Smooth muscle cell (in vitro differentiated cells): Measurements from ENCODE around the gene POLA1. TPM values are rescaled to one million over a fixed set of nuclear protein-coding genes. Genes with fewer than 3 reads are reported as not detected.
A peak's percentile ranks its signal among the peaks of the same experiment; 100 is the strongest.

Experiments
- DNase-seq: peaks from one replicate; lab custom pipeline; 2025; ENCODE audit not compliant: unreplicated experiment; lab: John Stamatoyannopoulos, UW
- H2AFZ ChIP-seq: fragments of 200-600 bp; sonication (generic); 2 replicates; pipeline ENCODE4 v1.6.0; 2016; ENCODE audit warnings: antibody characterized with exemption, low read depth, mild to moderate bottlenecking
- H3F3A ChIP-seq: fragments of 200-600 bp; sonication (generic); 2 replicates; pipeline ENCODE4 v1.6.0; 2017; ENCODE audit warnings: antibody characterized with exemption, low read depth
- H3K27ac ChIP-seq: fragments of 200-600 bp; sonication (generic); 2 replicates; pipeline ENCODE4 v1.5.1; 2016; ENCODE audit warnings: low read depth, mild to moderate bottlenecking
- H3K27me3 ChIP-seq: fragments of 200-600 bp; sonication (generic); 2 replicates; pipeline ENCODE4 v1.6.1; 2016; ENCODE audit warnings: low read depth, mild to moderate bottlenecking
- H3K36me3 ChIP-seq: fragments of 200-600 bp; sonication (generic); 2 replicates; pipeline ENCODE4 v1.5.1; 2016; ENCODE audit warnings: low read depth
- H3K4me1 ChIP-seq: fragments of 200-600 bp; sonication (generic); 2 replicates; pipeline ENCODE4 v1.5.1; 2016; ENCODE audit warnings: low read depth
- H3K4me2 ChIP-seq: fragments of 200-600 bp; sonication (generic); 2 replicates; pipeline ENCODE4 v1.6.0; 2016; ENCODE audit warnings: mild to moderate bottlenecking
- H3K4me3 ChIP-seq: fragments of 200-600 bp; sonication (generic); 2 replicates; pipeline ENCODE4 v1.5.1; 2016; ENCODE audit warnings: mild to moderate bottlenecking
- H3K79me2 ChIP-seq: fragments of 200-600 bp; sonication (generic); 2 replicates; pipeline ENCODE4 v1.6.0; 2016; ENCODE audit warnings: low read depth, mild to moderate bottlenecking
- H3K9ac ChIP-seq: fragments of 200-600 bp; sonication (generic); 2 replicates; pipeline ENCODE4 v1.6.0; 2016; ENCODE audit warnings: low read depth
- H3K9me3 ChIP-seq: fragments of 200-600 bp; sonication (generic); replicated peaks from 2 replicates; pipeline ENCODE4 v1.5.1; 2016; ENCODE audit warnings: low read depth
- H4K20me1 ChIP-seq: fragments of 200-600 bp; sonication (generic); 2 replicates; pipeline ENCODE4 v1.6.0; 2016; ENCODE audit warnings: low read depth
- WGBS: methylation state at CpG from one replicate; pipeline ENCODE4 v1.1.7; 2016; ENCODE audit warnings: low lambda C conversion rate; 5-methylcytosine and 5-hydroxymethylcytosine counted together
- polyA plus RNA-seq: library from polyadenylated mRNA; unstranded; fragments of >200 nt; fragmentation: Nextera tagmentation; extraction: Ambion mirVana; gene quantifications from 2 replicates; pipeline ENCODE4 v1.2.1, GENCODE V29; 2016
- total RNA-seq: library from RNA; depleted of rRNA; stranded (reverse); fragments of >200 nt; gene quantifications from 2 replicates; pipeline ENCODE4 v1.2.3, GENCODE V29; 2014
- TF ChIP-seq, protein P1 (sequence below): fragments of 200-600 bp; sonication (generic); IDR thresholded peaks from 2 replicates; pipeline ENCODE4 v1.5.1; 2017; ENCODE audit warnings: borderline replicate concordance, mild to moderate bottlenecking, antibody characterized with exemption; ENCODE audit not compliant: insufficient read depth, poor library complexity, severe bottlenecking

POLA1 gene, protein sequence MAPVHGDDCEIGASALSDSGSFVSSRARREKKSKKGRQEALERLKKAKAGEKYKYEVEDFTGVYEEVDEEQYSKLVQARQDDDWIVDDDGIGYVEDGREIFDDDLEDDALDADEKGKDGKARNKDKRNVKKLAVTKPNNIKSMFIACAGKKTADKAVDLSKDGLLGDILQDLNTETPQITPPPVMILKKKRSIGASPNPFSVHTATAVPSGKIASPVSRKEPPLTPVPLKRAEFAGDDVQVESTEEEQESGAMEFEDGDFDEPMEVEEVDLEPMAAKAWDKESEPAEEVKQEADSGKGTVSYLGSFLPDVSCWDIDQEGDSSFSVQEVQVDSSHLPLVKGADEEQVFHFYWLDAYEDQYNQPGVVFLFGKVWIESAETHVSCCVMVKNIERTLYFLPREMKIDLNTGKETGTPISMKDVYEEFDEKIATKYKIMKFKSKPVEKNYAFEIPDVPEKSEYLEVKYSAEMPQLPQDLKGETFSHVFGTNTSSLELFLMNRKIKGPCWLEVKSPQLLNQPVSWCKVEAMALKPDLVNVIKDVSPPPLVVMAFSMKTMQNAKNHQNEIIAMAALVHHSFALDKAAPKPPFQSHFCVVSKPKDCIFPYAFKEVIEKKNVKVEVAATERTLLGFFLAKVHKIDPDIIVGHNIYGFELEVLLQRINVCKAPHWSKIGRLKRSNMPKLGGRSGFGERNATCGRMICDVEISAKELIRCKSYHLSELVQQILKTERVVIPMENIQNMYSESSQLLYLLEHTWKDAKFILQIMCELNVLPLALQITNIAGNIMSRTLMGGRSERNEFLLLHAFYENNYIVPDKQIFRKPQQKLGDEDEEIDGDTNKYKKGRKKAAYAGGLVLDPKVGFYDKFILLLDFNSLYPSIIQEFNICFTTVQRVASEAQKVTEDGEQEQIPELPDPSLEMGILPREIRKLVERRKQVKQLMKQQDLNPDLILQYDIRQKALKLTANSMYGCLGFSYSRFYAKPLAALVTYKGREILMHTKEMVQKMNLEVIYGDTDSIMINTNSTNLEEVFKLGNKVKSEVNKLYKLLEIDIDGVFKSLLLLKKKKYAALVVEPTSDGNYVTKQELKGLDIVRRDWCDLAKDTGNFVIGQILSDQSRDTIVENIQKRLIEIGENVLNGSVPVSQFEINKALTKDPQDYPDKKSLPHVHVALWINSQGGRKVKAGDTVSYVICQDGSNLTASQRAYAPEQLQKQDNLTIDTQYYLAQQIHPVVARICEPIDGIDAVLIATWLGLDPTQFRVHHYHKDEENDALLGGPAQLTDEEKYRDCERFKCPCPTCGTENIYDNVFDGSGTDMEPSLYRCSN (N-terminal part only)
- total RNA-seq (11.7 and 16.6 TPM in 2 replicates), polyA plus RNA-seq (5.4 and 5.8 TPM in 2 replicates)

DNA sequence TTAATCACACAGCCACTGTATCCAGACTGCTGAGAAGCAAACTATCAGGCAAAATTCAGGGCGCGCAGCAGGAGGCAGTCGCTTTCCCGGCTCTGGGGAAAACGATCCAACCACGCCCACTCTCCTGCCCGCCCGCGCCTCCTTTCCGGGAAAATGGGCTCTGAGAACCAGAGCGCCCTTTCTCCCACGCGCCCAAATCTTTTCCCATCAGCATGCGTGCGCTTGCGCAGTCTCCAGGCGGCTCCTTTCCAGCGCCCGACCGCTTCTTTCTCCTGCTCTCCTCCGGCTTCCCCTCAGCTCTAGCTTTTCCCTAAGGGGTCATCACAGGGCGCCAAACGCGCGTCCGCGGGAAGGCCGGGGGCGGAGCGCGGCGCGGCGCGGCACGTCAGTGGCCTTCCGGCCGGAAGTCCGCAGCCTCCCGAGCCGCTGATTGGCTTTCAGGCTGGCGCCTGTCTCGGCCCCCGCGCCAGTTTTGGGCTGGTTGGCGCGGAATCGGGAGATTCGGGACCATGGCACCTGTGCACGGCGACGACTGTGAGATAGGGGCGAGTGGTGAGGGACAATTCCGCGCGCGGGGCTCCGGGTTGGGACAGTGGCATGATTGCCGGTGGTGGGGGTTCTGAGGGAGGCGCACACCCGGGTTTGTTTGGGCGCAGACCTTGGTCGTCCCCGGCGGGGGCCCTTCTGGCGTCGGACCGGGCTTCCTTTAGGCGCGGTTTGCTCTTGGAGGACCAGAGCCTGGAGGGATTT is at the start of gene POLA1:
Gene POLA1 (plus strand): TSS at position 466 of the 750 bp plus-strand sequence. CDS start 44 bp downstream, at position 510.
- Histone ChIP-seq H3K9me3 (no peaks in the 10 kb centered on the region), H3K27ac (peak within 1 kb of the TSS; percentile 79), H3K4me3 (peak within 1 kb of the TSS; percentile 90), H3K4me1 (peaks cover 22% of the 10 kb centered on the region), H4K20me1 (peaks cover 4% of the 10 kb centered on the region), H3K36me3 (no peaks in the 10 kb centered on the region), H3K9ac (peak within 1 kb of the TSS; percentile 89), H3F3A (no peaks in the 10 kb centered on the region), H3K4me2 (peak within 1 kb of the TSS; percentile 99), H2AFZ (peak within 1 kb of the TSS; percentile 91), H3K27me3 (no peaks in the 10 kb centered on the region), H3K79me2 (peaks cover 46% of the 10 kb centered on the region)
- DNase-seq: peak; percentile 93
- 2% methylated on average over 70 of the region's 70 CpGs for WGBS
- TF ChIP-seq, protein P1, sequence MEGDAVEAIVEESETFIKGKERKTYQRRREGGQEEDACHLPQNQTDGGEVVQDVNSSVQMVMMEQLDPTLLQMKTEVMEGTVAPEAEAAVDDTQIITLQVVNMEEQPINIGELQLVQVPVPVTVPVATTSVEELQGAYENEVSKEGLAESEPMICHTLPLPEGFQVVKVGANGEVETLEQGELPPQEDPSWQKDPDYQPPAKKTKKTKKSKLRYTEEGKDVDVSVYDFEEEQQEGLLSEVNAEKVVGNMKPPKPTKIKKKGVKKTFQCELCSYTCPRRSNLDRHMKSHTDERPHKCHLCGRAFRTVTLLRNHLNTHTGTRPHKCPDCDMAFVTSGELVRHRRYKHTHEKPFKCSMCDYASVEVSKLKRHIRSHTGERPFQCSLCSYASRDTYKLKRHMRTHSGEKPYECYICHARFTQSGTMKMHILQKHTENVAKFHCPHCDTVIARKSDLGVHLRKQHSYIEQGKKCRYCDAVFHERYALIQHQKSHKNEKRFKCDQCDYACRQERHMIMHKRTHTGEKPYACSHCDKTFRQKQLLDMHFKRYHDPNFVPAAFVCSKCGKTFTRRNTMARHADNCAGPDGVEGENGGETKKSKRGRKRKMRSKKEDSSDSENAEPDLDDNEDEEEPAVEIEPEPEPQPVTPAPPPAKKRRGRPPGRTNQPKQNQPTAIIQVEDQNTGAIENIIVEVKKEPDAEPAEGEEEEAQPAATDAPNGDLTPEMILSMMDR: peak; percentile 24

DNA sequence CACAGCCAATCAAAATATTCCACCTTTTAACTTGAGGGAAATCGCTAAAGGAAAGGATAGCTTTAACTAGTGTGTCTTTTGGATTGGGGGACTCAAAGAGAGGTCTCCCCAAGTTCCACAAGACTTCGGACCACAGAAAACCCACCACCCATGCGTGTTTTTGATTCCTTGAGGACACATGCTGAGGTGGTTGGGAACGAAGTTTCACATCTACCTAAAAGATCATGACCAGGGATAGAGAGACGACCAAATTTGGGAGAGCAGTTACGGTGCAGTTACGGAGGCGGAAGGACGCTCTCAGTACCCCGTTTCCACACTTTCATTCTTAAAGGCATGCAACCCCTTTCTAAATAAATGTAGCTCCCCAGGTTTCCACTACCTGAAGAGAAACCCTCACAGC is 47.7 kb upstream of the POLA1 start:
- Histone ChIP-seq H3K4me3 (peak overlapping the region; percentile 54), H3K9ac (no peak overlapping the region), H3F3A (no peaks in the 10 kb centered on the region), H3K4me1 (peaks cover 17% of the 10 kb centered on the region), H2AFZ (peak overlapping the region; percentile 91), H3K9me3 (no peaks in the 10 kb centered on the region), H4K20me1 (no peaks in the 10 kb centered on the region), H3K36me3 (no peaks in the 10 kb centered on the region), H3K27ac (no peak overlapping the region), H3K79me2 (no peaks in the 10 kb centered on the region), H3K4me2 (peak overlapping the region; percentile 87), H3K27me3 (no peaks in the 10 kb centered on the region)
- TF ChIP-seq, protein P1: no peak
- 9% methylated on average over 10 of the region's 10 CpGs for WGBS
- no peak for DNase-seq

DNA sequence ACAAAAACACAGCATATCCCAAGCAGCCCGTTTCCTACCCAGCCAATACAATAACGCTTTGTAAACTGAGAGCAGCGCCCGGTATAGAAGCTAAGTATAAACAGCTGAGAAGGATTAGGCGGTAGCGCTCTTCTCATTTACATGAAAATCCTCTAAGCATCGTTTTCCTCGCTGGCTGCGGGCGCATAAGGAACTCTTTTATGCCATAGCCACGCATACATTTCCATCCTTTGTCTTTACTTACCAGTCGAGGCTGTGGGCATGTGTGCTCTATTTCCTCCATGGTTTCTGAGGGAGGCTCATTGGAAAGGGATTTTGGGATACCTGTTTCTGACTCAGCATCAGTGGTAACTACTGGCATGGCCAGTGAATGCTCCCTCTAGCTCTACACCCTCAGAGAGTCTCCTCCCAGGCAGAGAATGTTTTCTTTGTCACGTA is 47.0 kb upstream of the POLA1 start:
- Histone ChIP-seq H3F3A (no peaks in the 10 kb centered on the region), H3K9ac (no peak overlapping the region), H3K27ac (peak overlapping the region; percentile 60), H3K9me3 (no peaks in the 10 kb centered on the region), H4K20me1 (no peaks in the 10 kb centered on the region), H3K79me2 (no peaks in the 10 kb centered on the region), H3K4me3 (peak overlapping the region; percentile 54), H3K27me3 (no peaks in the 10 kb centered on the region), H2AFZ (peak overlapping the region; percentile 91), H3K4me1 (peaks cover 17% of the 10 kb centered on the region), H3K4me2 (peak overlapping the region; percentile 87), H3K36me3 (no peaks in the 10 kb centered on the region)
- TF ChIP-seq, protein P1: no peak
- no peak for DNase-seq
- under 1% methylated on average over 13 of the region's 13 CpGs for WGBS
